ENCODE data around the gene BCL2L2.
"Not testable (repeated sequence)": the region's sequence is repeated elsewhere in the genome, so short reads cannot be mapped to it uniquely, and the experiment has no call there.

BCL2L2 gene, protein sequence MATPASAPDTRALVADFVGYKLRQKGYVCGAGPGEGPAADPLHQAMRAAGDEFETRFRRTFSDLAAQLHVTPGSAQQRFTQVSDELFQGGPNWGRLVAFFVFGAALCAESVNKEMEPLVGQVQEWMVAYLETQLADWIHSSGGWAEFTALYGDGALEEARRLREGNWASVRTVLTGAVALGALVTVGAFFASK

DNA sequence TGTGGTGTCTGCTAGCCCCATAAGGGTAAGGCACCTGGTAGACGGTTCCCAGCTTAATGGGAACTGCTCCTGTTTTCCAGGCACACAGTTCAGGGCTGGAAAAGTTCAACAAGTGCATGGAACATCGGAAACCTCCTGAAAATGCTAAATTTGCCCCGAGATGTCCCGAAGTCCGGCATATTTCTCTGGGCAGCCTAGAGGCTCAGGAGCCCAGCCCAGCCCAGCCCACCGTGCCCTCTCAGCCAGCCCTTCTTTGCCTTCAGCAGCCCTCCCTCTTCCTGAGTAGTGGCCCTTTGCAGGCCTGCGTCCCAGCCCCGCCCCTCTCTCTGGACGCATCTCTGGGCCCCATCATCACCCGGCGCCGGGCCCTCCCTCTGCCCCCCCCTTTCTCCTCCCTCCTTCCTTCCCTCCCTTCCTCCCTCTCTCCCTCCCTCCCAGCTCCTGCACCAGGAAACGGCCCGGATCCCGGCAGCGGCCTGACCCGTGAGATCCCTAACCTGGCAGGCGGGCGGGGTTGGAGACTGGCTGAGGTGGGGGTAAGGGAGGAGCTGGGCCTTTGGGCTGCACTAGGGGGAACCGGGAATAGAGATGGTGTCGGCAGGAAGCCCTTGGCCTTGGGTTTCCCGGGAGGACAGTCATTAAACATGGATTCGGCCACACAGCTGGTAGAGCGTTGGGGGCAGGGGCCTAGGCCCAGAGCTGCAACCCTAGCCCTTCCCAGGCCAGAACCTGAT is at the start of gene BCL2L2:
Gene BCL2L2 (plus strand): TSS at position 422 of the 734 bp plus-strand sequence. CDS start 935 bp downstream, outside the sequence.
- Mint-ChIP-seq H3K9me3 (no peaks in the 10 kb centered on the region), H3K4me3 (peak within 1 kb of the TSS; percentile 77), H3K27ac (peak within 1 kb of the TSS; percentile 81), H3K36me3 (ENCODE audit: low read depth) (no peaks in the 10 kb centered on the region), H3K27me3 (ENCODE audit: low read depth) (peaks cover 6% of the 10 kb centered on the region), H3K4me1 (ENCODE audit: low read depth) (peaks cover 26% of the 10 kb centered on the region)
- peak; percentile 39 for DNase-seq (ENCODE audit: low spot score)

DNA sequence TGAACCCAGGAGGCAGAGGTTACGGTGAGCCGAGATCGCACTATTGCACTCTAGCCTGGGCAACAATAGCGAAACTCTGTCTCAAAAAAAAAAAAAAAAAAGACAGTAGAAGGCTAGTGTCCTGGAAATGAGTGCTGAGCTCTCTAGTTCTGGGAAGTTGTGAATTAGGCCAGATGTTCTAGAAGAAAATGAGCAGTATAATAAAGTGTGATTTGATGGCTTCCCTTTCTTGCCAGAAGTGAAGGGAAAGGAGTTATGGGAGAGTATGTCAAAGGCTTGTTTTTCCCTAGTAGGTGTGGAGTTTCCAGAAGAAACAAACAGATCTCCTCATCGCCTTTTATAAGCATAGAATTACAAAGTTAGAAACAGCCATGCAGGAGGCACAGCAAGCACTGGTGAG is 48.4 kb upstream of the BCL2L2 start:
- no peaks in the 10 kb centered on the region for H3K4me1 Mint-ChIP-seq (ENCODE audit: low read depth)
- H3K4me3 Mint-ChIP-seq: no peak overlapping the region
- H3K27me3 Mint-ChIP-seq (ENCODE audit: low read depth): peaks cover 46% of the 10 kb centered on the region
- no peaks in the 10 kb centered on the region for H3K36me3 Mint-ChIP-seq (ENCODE audit: low read depth)
- no peak overlapping the region for H3K27ac Mint-ChIP-seq
- DNase-seq (ENCODE audit: low spot score): no peak
- H3K9me3 Mint-ChIP-seq: no peaks in the 10 kb centered on the region

DNA sequence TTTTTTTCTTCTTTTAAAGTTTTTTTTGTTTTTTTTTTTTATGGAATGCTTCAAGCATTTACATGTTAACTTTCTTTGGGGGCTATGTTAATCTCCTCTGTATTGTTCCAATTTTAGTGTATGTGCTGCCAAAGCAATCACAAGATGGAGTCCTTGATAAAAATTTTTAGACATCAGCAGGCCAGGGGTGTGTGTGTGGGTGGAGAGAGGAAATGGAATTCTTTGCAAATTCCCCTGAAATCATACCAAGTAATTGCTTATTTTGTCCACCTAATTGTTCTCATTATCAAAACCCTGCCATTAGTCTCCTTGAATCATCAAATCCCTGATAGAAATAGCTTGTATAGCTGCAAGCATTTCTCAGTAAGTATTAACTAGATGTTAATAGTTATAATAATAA is 47.2 kb upstream of the BCL2L2 start:
- Mint-ChIP-seq H3K27me3 (ENCODE audit: low read depth) (peaks cover 43% of the 10 kb centered on the region), H3K36me3 (ENCODE audit: low read depth) (no peaks in the 10 kb centered on the region), H3K27ac (no peak overlapping the region), H3K9me3 (no peaks in the 10 kb centered on the region), H3K4me3 (no peak overlapping the region), H3K4me1 (ENCODE audit: low read depth) (no peaks in the 10 kb centered on the region)
- no peak for DNase-seq (ENCODE audit: low spot score)

DNA sequence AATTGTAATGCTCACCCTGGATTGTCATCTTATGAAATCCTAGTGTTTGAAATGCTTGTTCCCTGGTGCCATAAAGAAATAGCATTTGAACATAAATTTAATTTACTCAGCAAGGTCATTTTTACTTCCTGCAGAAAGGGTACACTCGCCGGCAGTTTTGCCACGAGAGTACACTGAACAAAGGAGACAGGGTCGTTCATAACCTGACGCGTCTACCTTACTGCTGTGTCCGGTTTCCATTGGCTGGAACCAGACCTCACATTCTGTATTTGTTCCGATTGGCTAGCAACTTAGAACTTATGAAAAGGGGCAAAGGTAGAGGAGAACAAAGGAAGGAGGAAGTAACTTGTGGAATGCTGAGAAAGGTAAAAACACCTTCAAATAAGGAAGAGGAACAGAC is 45.8 kb upstream of the BCL2L2 start:
- DNase-seq (ENCODE audit: low spot score); H3K4me3 Mint-ChIP-seq; H3K4me1 Mint-ChIP-seq (ENCODE audit: low read depth); H3K9me3 Mint-ChIP-seq; H3K36me3 Mint-ChIP-seq (ENCODE audit: low read depth); H3K27ac Mint-ChIP-seq: not testable (repeated sequence)
- peaks cover 42% of the 10 kb centered on the region for H3K27me3 Mint-ChIP-seq (ENCODE audit: low read depth)

DNA sequence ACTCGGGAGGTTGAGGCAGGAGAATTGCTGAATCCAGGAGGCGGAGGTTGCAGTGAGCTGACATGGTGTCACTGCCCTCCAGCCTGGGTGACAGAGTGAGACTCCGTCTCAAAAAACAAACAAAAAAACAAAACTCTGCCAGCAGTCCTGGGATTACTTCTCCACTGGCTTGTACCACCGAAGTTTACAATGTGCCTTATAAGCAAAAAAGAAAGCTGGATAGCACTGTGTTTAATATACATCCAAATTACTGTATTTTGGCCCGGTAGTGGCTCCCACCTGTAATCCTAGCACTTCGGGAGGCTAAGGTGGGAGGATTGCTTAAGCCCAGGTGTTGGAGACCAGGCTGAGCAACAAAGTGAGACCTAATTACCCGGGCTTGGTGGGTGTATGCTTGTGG is 37.4 kb upstream of the BCL2L2 start:
- Mint-ChIP-seq H3K9me3 (no peaks in the 10 kb centered on the region), H3K36me3 (ENCODE audit: low read depth) (no peaks in the 10 kb centered on the region), H3K4me3 (no peak overlapping the region), H3K27ac (no peak overlapping the region), H3K27me3 (ENCODE audit: low read depth) (peaks cover 5% of the 10 kb centered on the region), H3K4me1 (ENCODE audit: low read depth) (no peaks in the 10 kb centered on the region)
- DNase-seq (ENCODE audit: low spot score): no peak

DNA sequence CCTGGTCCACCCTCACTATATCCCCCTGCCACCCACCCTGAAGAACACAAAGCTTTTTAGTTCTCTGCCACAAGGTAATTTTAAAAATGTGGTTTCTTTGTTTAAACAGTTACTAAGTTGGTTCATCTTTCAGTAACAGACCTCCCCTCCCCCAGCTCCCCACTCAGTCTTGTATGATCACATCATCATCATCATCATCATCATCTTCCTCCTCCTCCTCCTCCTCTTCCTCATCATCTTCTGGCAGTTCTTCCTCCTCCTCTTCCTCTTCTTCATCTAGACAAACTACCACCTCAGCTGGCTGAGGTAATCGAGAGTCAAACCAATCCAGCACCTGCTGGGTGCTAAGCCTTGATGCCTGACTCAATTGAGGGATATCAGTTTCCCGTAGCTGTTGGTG is 31.2 kb upstream of the BCL2L2 start:
- H3K27me3 Mint-ChIP-seq (ENCODE audit: low read depth): no peaks in the 10 kb centered on the region
- no peaks in the 10 kb centered on the region for H3K9me3 Mint-ChIP-seq
- no peak for DNase-seq (ENCODE audit: low spot score)
- no peaks in the 10 kb centered on the region for H3K4me1 Mint-ChIP-seq (ENCODE audit: low read depth)
- H3K4me3 Mint-ChIP-seq: no peak overlapping the region
- no peak overlapping the region for H3K27ac Mint-ChIP-seq
- peaks cover 5% of the 10 kb centered on the region for H3K36me3 Mint-ChIP-seq (ENCODE audit: low read depth)

DNA sequence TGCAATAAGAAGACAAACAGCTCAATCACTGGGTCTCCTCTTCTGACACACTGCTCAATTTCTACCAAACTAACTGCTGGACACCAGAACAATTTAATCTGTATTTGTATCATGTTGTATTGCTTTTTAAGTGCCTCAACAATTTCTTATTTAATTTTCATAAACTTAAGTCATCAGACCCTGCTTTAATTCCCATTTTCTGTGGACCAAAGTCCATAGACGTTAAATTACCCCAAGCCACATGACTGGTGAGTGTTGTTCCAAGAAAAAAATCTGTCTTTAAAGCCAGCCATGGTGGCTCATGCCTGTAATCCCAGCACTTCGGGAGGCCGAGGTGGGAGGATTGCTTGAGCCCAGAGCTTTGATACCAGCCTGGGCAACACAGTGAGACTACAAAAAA is 29.4 kb upstream of the BCL2L2 start:
- no peak overlapping the region for H3K4me3 Mint-ChIP-seq
- peaks cover 5% of the 10 kb centered on the region for H3K36me3 Mint-ChIP-seq (ENCODE audit: low read depth)
- no peak for DNase-seq (ENCODE audit: low spot score)
- H3K4me1 Mint-ChIP-seq (ENCODE audit: low read depth): no peaks in the 10 kb centered on the region
- H3K27ac Mint-ChIP-seq: no peak overlapping the region
- H3K9me3 Mint-ChIP-seq: no peaks in the 10 kb centered on the region
- H3K27me3 Mint-ChIP-seq (ENCODE audit: low read depth): no peaks in the 10 kb centered on the region

DNA sequence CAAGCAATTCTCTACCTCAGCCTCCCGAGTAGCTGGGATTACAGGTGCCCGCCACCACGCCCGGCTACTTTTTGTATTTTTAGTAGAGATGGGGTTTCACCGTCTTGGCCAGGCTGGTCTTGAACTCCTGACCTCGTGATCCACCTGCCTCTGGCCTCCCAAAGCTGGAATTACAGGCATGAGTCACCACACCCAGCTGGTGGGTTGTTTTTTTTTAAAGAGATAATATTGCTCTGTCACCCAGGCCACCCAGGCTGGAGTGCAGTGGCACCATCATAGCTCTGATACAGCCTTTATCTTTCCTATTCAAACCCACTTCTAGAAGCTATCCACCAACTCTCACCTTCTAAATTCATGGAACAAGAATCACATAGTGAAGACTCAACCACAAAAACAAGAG is 28.7 kb upstream of the BCL2L2 start:
- H3K27ac Mint-ChIP-seq; H3K36me3 Mint-ChIP-seq (ENCODE audit: low read depth); DNase-seq (ENCODE audit: low spot score); H3K27me3 Mint-ChIP-seq (ENCODE audit: low read depth); H3K9me3 Mint-ChIP-seq; H3K4me3 Mint-ChIP-seq; H3K4me1 Mint-ChIP-seq (ENCODE audit: low read depth): not testable (repeated sequence)

DNA sequence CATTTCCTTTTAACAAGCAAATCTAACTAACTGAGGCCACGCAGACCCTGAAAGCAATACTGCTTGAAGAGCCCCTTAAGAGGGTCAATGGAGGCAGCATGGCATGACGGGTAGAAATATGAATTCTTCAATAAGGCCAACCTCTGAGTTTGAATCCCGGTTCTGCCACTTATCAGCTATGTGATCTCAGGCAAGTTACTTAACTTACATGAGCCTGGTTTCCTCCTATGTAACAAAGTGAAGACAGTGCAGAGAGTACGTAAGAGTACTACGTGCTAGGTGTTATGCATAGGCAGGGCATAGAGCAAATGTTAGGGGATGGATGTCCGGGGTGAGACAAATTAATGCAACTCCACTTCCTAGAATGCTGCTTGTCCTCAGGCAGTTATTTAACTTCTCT is 25.4 kb upstream of the BCL2L2 start:
- Mint-ChIP-seq H3K9me3 (no peaks in the 10 kb centered on the region), H3K4me1 (ENCODE audit: low read depth) (peaks cover 9% of the 10 kb centered on the region), H3K27me3 (ENCODE audit: low read depth) (no peaks in the 10 kb centered on the region), H3K4me3 (no peak overlapping the region), H3K27ac (no peak overlapping the region), H3K36me3 (ENCODE audit: low read depth) (peaks cover 2% of the 10 kb centered on the region)
- no peak for DNase-seq (ENCODE audit: low spot score)

DNA sequence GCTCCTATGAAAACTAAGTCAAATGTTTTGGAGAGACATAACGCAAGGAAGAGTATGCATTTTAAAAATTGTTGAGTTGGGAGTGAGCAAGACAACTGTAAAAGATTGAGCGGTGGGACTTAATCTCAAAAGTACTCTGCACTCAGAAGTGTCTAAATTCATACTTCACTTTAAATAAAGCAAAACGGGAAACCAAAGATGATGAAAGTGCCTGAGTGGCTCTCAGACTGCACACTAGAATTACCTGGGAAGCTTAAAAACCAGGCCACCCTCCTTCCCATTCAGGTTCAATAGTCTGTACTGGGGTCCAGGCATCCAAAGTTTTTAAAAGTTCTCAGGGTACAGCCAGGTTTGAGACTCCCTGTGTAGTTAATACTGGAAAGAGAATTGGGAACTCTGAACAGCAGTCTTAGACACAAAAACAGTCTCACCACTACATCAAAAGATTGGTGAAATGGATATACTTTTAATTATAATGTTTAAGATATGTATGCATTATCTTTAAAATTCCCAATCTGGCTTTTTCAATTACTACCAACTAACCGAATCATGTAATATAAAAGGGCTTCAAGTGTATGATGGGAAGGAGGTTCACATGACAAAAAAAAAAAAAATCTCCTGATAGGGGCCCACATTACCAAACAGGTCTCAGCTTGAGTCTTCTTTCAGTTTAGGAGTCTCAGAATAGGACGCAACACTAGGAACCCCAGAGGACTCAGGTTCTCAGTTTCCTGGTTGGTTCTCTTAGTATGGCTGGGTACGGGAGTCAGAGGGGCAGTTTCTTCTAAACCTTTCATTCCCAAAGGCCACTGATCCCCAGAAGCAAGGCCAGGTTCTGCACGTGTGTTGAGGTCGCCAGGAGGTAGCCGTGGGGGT is 21.7 kb upstream of the BCL2L2 start:
- DNase-seq (ENCODE audit: low spot score): no peak
- Mint-ChIP-seq H3K36me3 (ENCODE audit: low read depth) (peaks cover 2% of the 10 kb centered on the region), H3K4me3 (peak overlapping the region; percentile 98), H3K27me3 (ENCODE audit: low read depth) (no peaks in the 10 kb centered on the region), H3K9me3 (no peaks in the 10 kb centered on the region), H3K4me1 (ENCODE audit: low read depth) (peaks cover 19% of the 10 kb centered on the region), H3K27ac (peak overlapping the region; percentile 87)

DNA sequence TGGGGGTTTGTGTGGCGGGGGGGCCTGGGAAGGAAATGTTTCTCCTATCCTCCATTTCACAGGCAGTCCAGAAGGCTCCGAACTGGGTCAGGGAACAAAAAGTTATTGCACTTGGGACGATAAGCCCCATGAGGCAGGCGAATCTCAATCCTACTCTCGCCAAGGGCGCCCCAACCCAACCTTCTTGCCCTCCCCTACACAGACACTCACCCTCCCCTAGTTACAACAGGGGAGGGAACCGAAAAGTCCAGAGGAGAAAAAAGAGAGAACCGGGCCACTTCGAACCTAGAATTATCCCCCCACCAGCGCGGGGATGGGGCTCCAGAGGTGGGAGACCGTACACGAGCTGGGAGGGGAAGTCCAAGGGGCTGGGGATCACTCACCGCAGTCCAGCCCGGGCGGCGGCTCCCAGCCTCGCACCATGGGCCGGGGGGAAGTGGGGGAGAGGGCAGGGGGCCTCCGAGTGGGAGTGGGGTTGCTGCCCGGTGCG is 21.1 kb upstream of the BCL2L2 start:
- H3K4me3 Mint-ChIP-seq: peak overlapping the region; percentile 98

DNA sequence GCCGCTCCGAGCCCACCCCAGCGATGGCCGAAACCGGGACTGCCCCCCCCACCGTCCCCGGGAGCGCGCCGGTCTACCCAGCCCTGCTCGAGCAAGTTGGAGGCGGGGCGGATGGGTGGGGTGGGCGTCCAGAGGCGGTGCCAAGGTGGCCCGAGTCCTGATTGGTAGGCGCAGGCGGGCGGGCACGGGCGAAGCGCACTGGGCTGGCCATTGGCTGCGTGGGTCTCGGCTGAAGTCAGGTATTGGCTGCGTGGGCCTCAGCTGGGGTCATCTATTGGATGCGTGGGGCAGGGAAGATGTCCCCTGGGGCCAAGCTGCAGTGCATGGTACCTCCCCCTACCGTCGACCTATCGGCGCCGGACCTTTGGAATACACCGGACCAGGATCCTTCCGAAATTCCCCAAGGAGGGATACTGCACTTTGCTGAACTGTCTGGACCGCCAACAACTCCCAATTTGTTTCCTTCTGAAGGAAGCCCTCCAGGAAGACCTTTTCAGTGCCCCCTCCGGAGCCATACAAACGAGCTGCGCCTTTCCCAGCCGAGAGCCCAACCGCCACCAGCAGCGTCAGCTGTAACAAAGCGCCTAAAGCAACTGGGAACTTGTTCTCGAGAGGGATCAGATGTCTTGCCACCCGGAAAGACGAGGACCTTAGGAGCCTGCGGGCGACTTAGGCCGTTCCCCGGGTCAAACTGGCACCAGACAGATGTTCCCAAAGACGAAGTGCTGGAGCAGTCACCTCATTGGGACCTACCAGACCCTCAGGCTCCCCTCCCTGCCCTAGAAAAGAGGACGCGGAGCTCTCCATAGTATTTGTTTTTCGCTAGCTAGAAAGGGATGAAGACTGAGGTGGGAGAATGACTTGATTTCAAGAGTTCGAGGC is 20.4 kb upstream of the BCL2L2 start, which contains the start of gene HOMEZ:
Gene HOMEZ (minus strand): TSS at position 113 of the 882 bp plus-strand sequence. CDS start 180 bp downstream, outside the sequence.
- peak; percentile 99 for DNase-seq (ENCODE audit: low spot score)
- no peaks in the 10 kb centered on the region for H3K27me3 Mint-ChIP-seq (ENCODE audit: low read depth)
- peak within 1 kb of the TSS; percentile 98 for H3K4me3 Mint-ChIP-seq
- peaks cover 19% of the 10 kb centered on the region for H3K4me1 Mint-ChIP-seq (ENCODE audit: low read depth)
- H3K9me3 Mint-ChIP-seq: no peaks in the 10 kb centered on the region
- peaks cover 2% of the 10 kb centered on the region for H3K36me3 Mint-ChIP-seq (ENCODE audit: low read depth)
- peak within 1 kb of the TSS; percentile 94 for H3K27ac Mint-ChIP-seq

More for the DNA sequence above, 21.1 kb upstream of the BCL2L2 start:
- Mint-ChIP-seq H3K27ac (peak overlapping the region; percentile 87), H3K36me3 (ENCODE audit: low read depth) (peaks cover 2% of the 10 kb centered on the region), H3K4me1 (ENCODE audit: low read depth) (peaks cover 19% of the 10 kb centered on the region), H3K27me3 (ENCODE audit: low read depth) (no peaks in the 10 kb centered on the region), H3K9me3 (no peaks in the 10 kb centered on the region)
- no peak for DNase-seq (ENCODE audit: low spot score)

DNA sequence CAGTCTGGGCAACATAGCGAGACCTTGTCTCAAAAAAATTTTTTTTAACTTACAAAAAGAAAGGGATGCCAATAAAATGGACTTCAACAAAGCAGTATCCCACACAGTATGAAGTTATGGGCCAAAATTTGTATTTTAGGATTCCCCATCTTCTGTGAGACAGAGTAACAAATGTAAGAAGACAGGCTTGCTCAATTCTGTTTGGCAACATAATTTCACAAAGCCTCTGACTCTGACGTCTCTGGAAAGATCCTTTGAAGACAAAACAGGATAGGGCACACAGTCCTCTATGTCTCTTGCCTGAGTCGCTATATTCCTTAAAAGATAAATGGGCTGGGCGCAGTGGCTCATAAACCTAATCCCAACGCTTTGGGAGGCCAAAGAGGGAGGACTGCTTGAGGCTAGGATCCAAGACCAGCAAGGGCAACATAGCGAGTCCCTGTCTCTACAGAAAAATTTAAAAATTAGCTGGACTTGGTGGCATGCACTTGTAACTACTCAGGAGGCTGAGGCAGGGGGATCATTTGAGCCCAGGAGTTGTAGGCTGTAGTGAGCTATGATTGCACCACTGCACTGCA is 19.6 kb upstream of the BCL2L2 start:
- H3K27me3 Mint-ChIP-seq (ENCODE audit: low read depth): no peaks in the 10 kb centered on the region
- H3K36me3 Mint-ChIP-seq (ENCODE audit: low read depth): peaks cover 2% of the 10 kb centered on the region
- DNase-seq (ENCODE audit: low spot score): no peak
- peak overlapping the region; percentile 94 for H3K27ac Mint-ChIP-seq
- no peaks in the 10 kb centered on the region for H3K9me3 Mint-ChIP-seq
- peak overlapping the region; percentile 98 for H3K4me3 Mint-ChIP-seq
- peaks cover 19% of the 10 kb centered on the region for H3K4me1 Mint-ChIP-seq (ENCODE audit: low read depth)

All from T-helper 2 cell treated with Interferon-gamma antibody and Interleukin-4, amounts not matched to agents 5 μg/mL and 100 μg/mL, for 36 hours (primary cell).